DMS153 treated with DMSO at 0.1 percent for 48 hours (cell line): Measurements from ENCODE around the gene UBP1.
"Not testable (repeated sequence)": the region's sequence is repeated elsewhere in the genome, so short reads cannot be mapped to it uniquely, and the experiment has no call there.

Experiments used
- DNase-seq: peaks from one replicate; lab custom pipeline; 2025; ENCODE audit not compliant: unreplicated experiment; lab: John Stamatoyannopoulos, UW

Gene UBP1

GRCh38 chr3:33437556-33438283 is 2.5 kb downstream of the UBP1 start:
- DNase-seq, result no peak

GRCh38 chr3:33433843-33434242 is 6.4 kb downstream of the UBP1 start:
- DNase-seq, result no peak

GRCh38 chr3:33430571-33430970 is 9.6 kb downstream of the UBP1 start:
- no peak for DNase-seq

- DNase-seq, result no peak
These were observed 10.1 kb downstream of the UBP1 start for GRCh38 chr3:33430061-33430460.

GRCh38 chr3:33429306-33429705 is 10.9 kb downstream of the UBP1 start:
- not testable (repeated sequence) for DNase-seq

- no peak for DNase-seq
These were observed 11.5 kb downstream of the UBP1 start for GRCh38 chr3:33428734-33429133.

GRCh38 chr3:33426630-33427317 is 13.4 kb downstream of the UBP1 start:
- DNase-seq, result no peak

- no peak for DNase-seq
These were observed 14.1 kb downstream of the UBP1 start for GRCh38 chr3:33426068-33426467.

- no peak for DNase-seq
These were observed 14.8 kb downstream of the UBP1 start for GRCh38 chr3:33425453-33425852.

GRCh38 chr3:33424606-33425452 is 15.4 kb downstream of the UBP1 start:
- no peak for DNase-seq

GRCh38 chr3:33420966-33421365 is 19.2 kb downstream of the UBP1 start:
- no peak for DNase-seq

- DNase-seq, result no peak
These were observed 20.3 kb downstream of the UBP1 start for GRCh38 chr3:33419948-33420347.

GRCh38 chr3:33417066-33417673 is 23.0 kb downstream of the UBP1 start:
- DNase-seq, result no peak

- DNase-seq, result not testable (repeated sequence)
These were observed 29.4 kb downstream of the UBP1 start for GRCh38 chr3:33410816-33411215.

- DNase-seq, result no peak
These were observed 36.4 kb downstream of the UBP1 start for GRCh38 chr3:33403756-33404155.

- no peak for DNase-seq
These were observed 37.3 kb downstream of the UBP1 start for GRCh38 chr3:33402936-33403335.

- DNase-seq, result no peak
These were observed 38.4 kb downstream of the UBP1 start for GRCh38 chr3:33401781-33402180.

- no peak for DNase-seq
These were observed 41.8 kb downstream of the UBP1 start for GRCh38 chr3:33398410-33398809.

- no peak for DNase-seq
These were observed 44.3 kb downstream of the UBP1 start for GRCh38 chr3:33395900-33396299.

GRCh38 chr3:33394403-33395054 is 45.7 kb downstream of the UBP1 start:
- no peak for DNase-seq

- no peak for DNase-seq
These were observed 47.5 kb downstream of the UBP1 start for GRCh38 chr3:33392703-33393125.
